SK-N-MC (cell line): Measurements from ENCODE around the gene CAPRIN1.
A peak's percentile ranks its signal among the peaks of the same experiment; 100 is the strongest.

ENCODE experiments used
- DNase-seq: peaks from one replicate; pipeline ENCODE4 v3.0.0-alpha.2; 2011; ENCODE audit warnings: low read depth, low spot score
- H3K27ac ChIP-seq: fragments of 200-600 bp; sonication (generic); 2 replicates; pipeline ENCODE4 v1.5.1; 2016; ENCODE audit warnings: mixed run types
- H3K36me3 ChIP-seq: fragments of 200-600 bp; sonication (generic); 2 replicates; pipeline ENCODE4 v1.6.1; 2017; ENCODE audit warnings: antibody characterized with exemption, low read length, mixed read lengths; ENCODE audit not compliant: insufficient read depth
- H3K4me3 ChIP-seq: fragments of 200-600 bp; sonication (generic); 2 replicates; pipeline ENCODE4 v1.5.1; 2016
- H3K9ac ChIP-seq: fragments of 200-600 bp; sonication (generic); 2 replicates; pipeline ENCODE4 v1.8.0; 2017; ENCODE audit warnings: mixed run types, mixed read lengths; ENCODE audit not compliant: insufficient read length
- H3K9me3 ChIP-seq: fragments of 200-600 bp; sonication (generic); 2 replicates; pipeline ENCODE4 v1.6.1; 2017; ENCODE audit warnings: low read depth, mild to moderate bottlenecking, antibody characterized with exemption, low read length, moderate library complexity, mixed read lengths
- EZH2 ChIP-seq: fragments of 200-600 bp; sonication (generic); IDR thresholded peaks from one replicate; pipeline ENCODE4 v1.6.1; 2017; ENCODE audit warnings: antibody characterized with exemption
- FOXP2 ChIP-seq: optimal IDR thresholded peaks from 2 replicates; pipeline ENCODE3; 2011; ENCODE audit warnings: mild to moderate bottlenecking, moderate library complexity; ENCODE audit not compliant: insufficient read depth; ENCODE audit errors: extremely low read length, control extremely low read depth
- POLR2AphosphoS5 ChIP-seq: IDR thresholded peaks from 2 replicates; pipeline ENCODE4 v1.6.1; 2012; ENCODE audit warnings: mild to moderate bottlenecking, low read depth, low read length, borderline replicate concordance

Gene CAPRIN1

DNA sequence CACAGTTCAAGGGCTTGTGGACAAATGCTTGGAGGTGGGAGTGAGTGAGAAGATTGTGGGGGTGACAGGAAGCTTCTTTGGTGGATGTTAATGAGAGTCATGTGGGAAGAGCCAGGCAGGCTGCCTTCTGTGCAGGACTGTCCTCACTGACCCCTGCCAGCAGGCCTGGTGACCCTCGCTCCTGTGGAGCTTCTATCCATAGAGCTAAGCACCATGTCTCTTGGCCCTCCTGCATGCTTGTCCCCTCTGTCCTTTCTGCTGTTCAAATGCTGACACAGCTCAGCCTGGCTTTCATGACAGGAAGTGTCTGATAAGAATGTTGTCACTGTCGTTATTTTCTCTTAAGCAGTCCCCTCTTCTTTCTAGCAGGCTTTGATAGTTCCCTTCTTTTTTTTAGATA is 91.5 kb downstream of the CAPRIN1 start:
- no peak overlapping the region for H3K9ac ChIP-seq
- TF ChIP-seq POLR2AphosphoS5: no peak
- no peak for TF ChIP-seq FOXP2
- TF ChIP-seq EZH2: no peak
- H3K36me3 ChIP-seq: peaks cover 97% of the 10 kb centered on the region
- H3K27ac ChIP-seq: no peak overlapping the region
- no peaks in the 10 kb centered on the region for H3K9me3 ChIP-seq
- no peak overlapping the region for H3K4me3 ChIP-seq
- no peak for DNase-seq

- no peak for DNase-seq
- H3K9me3 ChIP-seq: no peaks in the 10 kb centered on the region
- no peak overlapping the region for H3K4me3 ChIP-seq
- TF ChIP-seq EZH2 (no peak), POLR2AphosphoS5 (no peak), FOXP2 (no peak)
- H3K27ac ChIP-seq: no peak overlapping the region
- H3K36me3 ChIP-seq: peaks cover 99% of the 10 kb centered on the region
- no peak overlapping the region for H3K9ac ChIP-seq
Observed at GRCh38 chr11:34145073-34145472, 93.5 kb downstream of the CAPRIN1 start.

- no peak for TF ChIP-seq POLR2AphosphoS5
- no peak for TF ChIP-seq FOXP2
- no peak for TF ChIP-seq EZH2
- Histone ChIP-seq H3K4me3 (no peak overlapping the region), H3K27ac (peak overlapping the region; percentile 53), H3K9ac (no peak overlapping the region), H3K9me3 (no peaks in the 10 kb centered on the region), H3K36me3 (peaks cover 99% of the 10 kb centered on the region)
- no peak for DNase-seq
Observed at GRCh38 chr11:34145847-34146381, 94.4 kb downstream of the CAPRIN1 start.

- Histone ChIP-seq H3K36me3 (peaks cover 99% of the 10 kb centered on the region), H3K9ac (no peak overlapping the region)
Observed at GRCh38 chr11:34146411-34146810, 94.9 kb downstream of the CAPRIN1 start.

GRCh38 chr11:34146866-34147265 is 95.3 kb downstream of the CAPRIN1 start:
- TF ChIP-seq EZH2: no peak
- no peak for TF ChIP-seq FOXP2
- no peak for TF ChIP-seq POLR2AphosphoS5
- Histone ChIP-seq H3K4me3 (no peak overlapping the region), H3K36me3 (peaks cover 99% of the 10 kb centered on the region), H3K27ac (no peak overlapping the region), H3K9ac (no peak overlapping the region), H3K9me3 (no peaks in the 10 kb centered on the region)
- DNase-seq: no peak

More at GRCh38 chr11:34146411-34146810, 94.9 kb downstream of the CAPRIN1 start:
- peak overlapping the region; percentile 53; the same call in 1 of the 2 replicates for H3K27ac ChIP-seq
- DNase-seq: no peak
- no peaks in the 10 kb centered on the region for H3K9me3 ChIP-seq
- H3K4me3 ChIP-seq: no peak overlapping the region
- TF ChIP-seq POLR2AphosphoS5: no peak
- no peak for TF ChIP-seq FOXP2
- TF ChIP-seq EZH2: no peak

- H3K9me3 ChIP-seq: no peaks in the 10 kb centered on the region
- DNase-seq: no peak
- no peak overlapping the region for H3K9ac ChIP-seq
- TF ChIP-seq EZH2: no peak
- no peak for TF ChIP-seq POLR2AphosphoS5
- no peak for TF ChIP-seq FOXP2
- H3K36me3 ChIP-seq: peaks cover 97% of the 10 kb centered on the region
- no peak overlapping the region for H3K4me3 ChIP-seq
- no peak overlapping the region; the same call in 1 of the 2 replicates for H3K27ac ChIP-seq
Observed at GRCh38 chr11:34147581-34147980, 96.0 kb downstream of the CAPRIN1 start.

DNA sequence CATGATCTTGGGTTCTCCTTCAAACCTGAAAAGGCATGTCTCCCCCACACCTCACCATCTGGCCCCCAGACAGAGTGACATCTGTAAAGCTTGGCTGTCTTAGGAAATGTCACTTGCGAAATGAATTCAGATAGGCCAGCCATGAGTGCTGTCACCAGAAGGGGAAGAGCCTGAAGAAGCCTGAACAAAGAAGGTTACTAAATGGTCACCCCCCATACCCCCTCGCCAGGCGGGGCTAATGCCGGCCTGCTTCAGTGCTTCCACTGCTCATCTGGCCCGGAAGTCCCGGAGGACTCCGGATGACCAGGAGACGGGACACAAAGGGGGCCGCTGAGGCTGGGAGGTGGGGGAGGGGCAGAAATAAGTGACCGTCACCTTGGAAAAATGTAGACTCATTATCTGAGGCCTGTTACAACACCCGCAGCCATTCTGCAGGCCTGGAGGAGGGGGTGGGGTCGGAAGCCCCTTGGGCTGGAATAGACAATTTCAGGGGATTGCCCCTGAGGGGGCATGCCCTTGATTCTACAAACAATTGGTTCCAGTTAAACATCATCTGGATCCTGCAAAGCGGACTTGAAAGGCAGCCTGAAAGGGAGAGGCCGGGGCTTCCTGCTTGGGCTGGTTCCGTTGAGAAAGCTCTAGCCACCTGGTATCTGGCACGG is 97.1 kb downstream of the CAPRIN1 start:
- no peak overlapping the region for H3K27ac ChIP-seq
- H3K9ac ChIP-seq: no peak overlapping the region
- no peak for DNase-seq
- peaks cover 89% of the 10 kb centered on the region for H3K36me3 ChIP-seq
- no peak overlapping the region for H3K4me3 ChIP-seq
- TF ChIP-seq EZH2 (no peak), POLR2AphosphoS5 (no peak), FOXP2 (no peak)
- no peaks in the 10 kb centered on the region for H3K9me3 ChIP-seq

DNA sequence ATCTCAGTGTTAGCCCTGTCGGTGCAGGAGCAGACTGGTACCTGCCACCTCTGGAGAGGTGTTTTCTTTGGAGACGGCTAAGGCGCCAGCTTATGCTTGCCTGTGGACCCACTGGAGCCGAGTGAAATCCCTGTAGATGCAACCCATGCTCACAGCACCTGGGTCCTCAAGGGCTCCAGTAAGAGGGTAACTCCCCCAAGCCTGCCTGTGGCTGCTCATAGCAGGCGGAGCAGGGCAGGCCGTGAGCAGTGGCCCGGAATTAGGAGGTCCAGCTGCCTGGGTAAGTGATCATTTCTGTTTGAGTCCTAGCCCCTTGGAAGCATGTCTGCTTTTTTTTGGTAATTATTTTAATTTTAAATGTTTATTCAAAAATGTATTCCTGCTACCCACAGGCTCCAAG is 97.7 kb downstream of the CAPRIN1 start:
- Histone ChIP-seq H3K36me3 (peaks cover 88% of the 10 kb centered on the region), H3K27ac (no peak overlapping the region; the same call in 1 of the 2 replicates), H3K9ac (no peak overlapping the region), H3K4me3 (no peak overlapping the region), H3K9me3 (no peaks in the 10 kb centered on the region)
- TF ChIP-seq EZH2 (no peak), FOXP2 (no peak), POLR2AphosphoS5 (no peak)
- DNase-seq: no peak
